ENCODE results near the gene MPDU1.

The MPDU1 gene

GRCh38 chr17:7629939-7630571 is 46.4 kb downstream of the MPDU1 start, which contains the start of gene SHBG:
SHBG (plus strand) TSS chr17:7630135; CDS start chr17:7630173, 38 bp downstream.
- DNase-seq (ENCODE audit: low read depth), result no peak
- no peak within 1 kb of the TSS for H3K4me3 ChIP-seq (ENCODE audit: low read depth, low read length)
- TF ChIP-seq CTCF (IDR thresholded peaks at IDR 0.05; ENCODE audit: control insufficient read depth, extremely low read depth, insufficient read depth), result no peak

GRCh38 chr17:7631398-7632380 is 48.0 kb downstream of the MPDU1 start:
- no peak for DNase-seq (ENCODE audit: low read depth)
- H3K4me3 ChIP-seq (ENCODE audit: low read depth, low read length), result no peak overlapping the region
- TF ChIP-seq CTCF (IDR thresholded peaks at IDR 0.05; ENCODE audit: control insufficient read depth, extremely low read depth, insufficient read depth), result no peak

- H3K4me3 ChIP-seq (ENCODE audit: low read depth, low read length), result no peak overlapping the region
- TF ChIP-seq CTCF (IDR thresholded peaks at IDR 0.05; ENCODE audit: control insufficient read depth, extremely low read depth, insufficient read depth), result peak; percentile 61
- peak; percentile 46 for DNase-seq (ENCODE audit: low read depth)
Measured at GRCh38 chr17:7632492-7632894, 48.8 kb downstream of the MPDU1 start.

- no peak overlapping the region for H3K4me3 ChIP-seq (ENCODE audit: low read depth, low read length)
- DNase-seq (ENCODE audit: low read depth), result no peak
- no peak for TF ChIP-seq CTCF (IDR thresholded peaks at IDR 0.05; ENCODE audit: control insufficient read depth, extremely low read depth, insufficient read depth)
Measured at GRCh38 chr17:7633093-7633492, 49.4 kb downstream of the MPDU1 start.

- no peak overlapping the region for H3K4me3 ChIP-seq (ENCODE audit: low read depth, low read length)
- DNase-seq (ENCODE audit: low read depth), result no peak
- peak; percentile 57 for TF ChIP-seq CTCF (IDR thresholded peaks at IDR 0.05; ENCODE audit: control insufficient read depth, extremely low read depth, insufficient read depth)
Measured at GRCh38 chr17:7634384-7634783, 50.7 kb downstream of the MPDU1 start.

- TF ChIP-seq CTCF (IDR thresholded peaks at IDR 0.05; ENCODE audit: control insufficient read depth, extremely low read depth, insufficient read depth), result no peak
- no peak overlapping the region for H3K4me3 ChIP-seq (ENCODE audit: low read depth, low read length)
- no peak for DNase-seq (ENCODE audit: low read depth)
Measured at GRCh38 chr17:7636163-7636562, 52.5 kb downstream of the MPDU1 start.

Data from LNCaP clone FGC (cell line).